Suprapubic skin (tissue), 4 donors: ENCODE results near the gene CARD14. TPM values are rescaled to one million over a fixed set of nuclear protein-coding genes. Genes with fewer than 3 reads are reported as not detected.

Experiments
- total RNA-seq, 4 donors: library from RNA; depleted of rRNA; stranded (reverse); fragments of >200 nt; gene quantifications; one replicate each; pipeline ENCODE4 v1.1.0, GENCODE V29; 2016

CARD14 gene
- total RNA-seq, 4 donors from 2014 or later: 32.1 to 92.5 (median 45.3) TPM

Other genes with a start within 250 kb of the CARD14 start
- gene TBC1D16, start 134.2 kb upstream of the CARD14 start, total RNA-seq: 10 to 100 TPM; 18.6 to 33.6 (median 22.7) TPM
- 1 to 10 TPM; 1.2 to 4.4 (median 2.9) TPM for gene CCDC40, start 133.4 kb upstream of the CARD14 start, total RNA-seq
- gene GAA, start 68.4 kb upstream of the CARD14 start, total RNA-seq: 10 to 100 TPM; 39.4 to 59.9 (median 45.3) TPM
- 10 to 100 TPM; 59.8 to 69.2 (median 65.7) TPM for gene EIF4A3, start 22.9 kb upstream of the CARD14 start, total RNA-seq
- 10 to 100 TPM; 27.0 to 79.3 (median 31.2) TPM for gene SGSH, start 50.3 kb downstream of the CARD14 start, total RNA-seq
- 10 to 100 TPM; 14.1 to 38.9 (median 26.5) TPM for gene SLC26A11, start 50.4 kb downstream of the CARD14 start, total RNA-seq
- 100 to 1,000 TPM in 2 of 4 donors, 10 to 100 TPM in 2; 57.8 to 197 (median 94.1) TPM for gene RNF213, start 90.8 kb downstream of the CARD14 start, total RNA-seq
- 10 to 100 TPM; 17.1 to 47.8 (median 19.3) TPM for gene ENDOV, start 245.1 kb downstream of the CARD14 start, total RNA-seq